ENCODE measurements around the gene ROR2. TPM values are rescaled to one million over a fixed set of nuclear protein-coding genes. Genes with fewer than 3 reads are reported as not detected.

Gene ROR2
- total and polyA plus RNA-seq, 2 of the 8 experiments (the other 6 are each of a cell fraction or from before 2014, with no cell fraction given), result 2.7 to 4.3 TPM

DNA sequence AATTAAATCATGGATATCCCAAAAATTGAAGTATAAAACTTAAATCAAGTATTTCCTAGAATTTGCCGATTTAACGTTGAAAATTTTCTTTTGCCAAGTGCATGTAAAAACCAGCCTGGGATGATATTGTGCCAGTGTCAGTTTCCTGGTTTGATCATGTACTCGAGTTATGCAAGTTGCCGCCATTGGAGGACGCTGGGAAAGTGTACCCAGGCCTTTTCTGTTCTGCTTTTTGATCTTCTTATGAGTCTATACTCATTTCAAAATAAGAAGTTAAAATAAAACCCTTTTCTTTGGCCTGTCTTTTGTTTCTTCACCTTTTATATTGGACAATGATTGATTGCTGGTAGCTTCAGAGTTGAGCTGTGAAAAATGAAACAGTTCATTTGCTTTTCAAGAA is 433.3 kb downstream of the ROR2 start:
- Histone ChIP-seq H3K56ac (replicated peaks; ENCODE audit: insufficient read length, low read depth, low read length) (no peak overlapping the region), H3K9me3 (ENCODE audit: insufficient read depth in 2 of 2, low read depth in 1 of 2, low read length in 1 of 2) (0 out of 4 replicates have a peak, but pooled peaks cover 0 to 4% of the 10 kb centered on the region in 2 experiments), H3K18ac (ENCODE audit: extremely low read depth, low read length) (no peak overlapping the region), H3K23ac (ENCODE audit: insufficient read length) (no peak overlapping the region), H4K20me1 (replicated peaks in 1 of 2; ENCODE audit: control insufficient read depth in 1 of 2, insufficient read depth in 2 of 2, low read length in 2 of 2) (no peaks in the 10 kb centered on the region), H4K5ac (ENCODE audit: insufficient read length, low read depth, low read length) (no peak overlapping the region), H3K23me2 (ENCODE audit: low read depth, low read length) (no peaks in the 10 kb centered on the region), H2AFZ (ENCODE audit: low read length) (no peak overlapping the region), H2BK20ac (ENCODE audit: low read length) (no peak overlapping the region), H3K79me1 (ENCODE audit: low read depth, low read length) (no peaks in the 10 kb centered on the region), H3K79me2 (ENCODE audit: control insufficient read depth in 1 of 2, insufficient read depth in 2 of 2, low read length in 2 of 2) (no peaks in the 10 kb centered on the region), H3K36me3 (ENCODE audit: control insufficient read depth in 2 of 4, insufficient read depth in 4 of 4, low read length in 3 of 4) (no peaks in the 10 kb centered on the region), H3K4me3 (ENCODE audit: extremely low read depth in 1 of 4, insufficient read depth in 2 of 4, low read depth in 3 of 4, low read length in 4 of 4) (no peak overlapping the region), H2AK5ac (ENCODE audit: low read depth, low read length) (no peak overlapping the region), H3K9ac (replicated peaks in 1 of 4; ENCODE audit: extremely low read depth in 1 of 4, low read depth in 3 of 4, low read length in 3 of 4) (no peak overlapping the region), H3K4ac (replicated peaks; ENCODE audit: insufficient read length, low read depth, low read length) (no peak overlapping the region), H3K4me2 (ENCODE audit: insufficient read depth in 1 of 2, low read depth in 2 of 2, low read length in 2 of 2) (no peak overlapping the region), H3K14ac (ENCODE audit: insufficient read length) (no peak overlapping the region), H4K91ac (replicated peaks; ENCODE audit: insufficient read length, low read length) (no peak overlapping the region), H3K27ac (ENCODE audit: low read depth, low read length) (no peak overlapping the region), H2BK12ac (ENCODE audit: low read depth, low read length) (no peak overlapping the region), H4K8ac (ENCODE audit: extremely low read depth, insufficient read depth, low read length) (no peak overlapping the region), H3K4me1 (replicated peaks in 1 of 4; ENCODE audit: control insufficient read depth in 3 of 4, insufficient read depth in 4 of 4, low read length in 3 of 4) (0 out of 7 replicates have a peak, but pooled peaks cover 0 to 2% (median 0%) of the 10 kb centered on the region in 4 experiments), H2BK15ac (ENCODE audit: low read length) (no peak overlapping the region), H3K27me3 (replicated peaks in 1 of 4; ENCODE audit: control insufficient read depth in 3 of 4, extremely low read depth in 1 of 4, insufficient read depth in 3 of 4, low read length in 3 of 4) (no peaks in the 10 kb centered on the region), H2BK5ac (ENCODE audit: low read depth, low read length) (no peak overlapping the region), H2BK120ac (replicated peaks; ENCODE audit: low read depth, low read length) (no peak overlapping the region)
- TF ChIP-seq KDM1A (IDR thresholded peaks at IDR 0.05; ENCODE audit: borderline replicate concordance, low read length), result no peak
- TF ChIP-seq RXRA (IDR thresholded peaks at IDR 0.05; ENCODE audit: insufficient read depth, low read depth, low read length), result no peak
- TF ChIP-seq TEAD4 (IDR thresholded peaks at IDR 0.05; ENCODE audit: low read depth, low read length), result no peak
- no peak for TF ChIP-seq POU5F1 (IDR thresholded peaks at IDR 0.05; ENCODE audit: low read depth, low read length)
- TF ChIP-seq POLR2A (IDR thresholded peaks at IDR 0.05; ENCODE audit: control extremely low read depth in 1 of 2, low read depth in 2 of 2, low read length in 2 of 2), result no peak
- TF ChIP-seq EZH2 (IDR thresholded peaks at IDR 0.05; ENCODE audit: low read depth, low read length, severe bottlenecking), result no peak
- no peak for TF ChIP-seq SIN3A (conservative IDR thresholded peaks at IDR 0.05 in 1 of 2, IDR thresholded peaks at IDR 0.05 in 1 of 2; ENCODE audit: low read depth in 1 of 2, low read length in 2 of 2)
- TF ChIP-seq ATF2 (IDR thresholded peaks at IDR 0.05; ENCODE audit: low read length), result no peak
- TF ChIP-seq JUN (IDR thresholded peaks at IDR 0.05; ENCODE audit: low read depth, low read length), result no peak
- TF ChIP-seq SP4 (IDR thresholded peaks at IDR 0.05; ENCODE audit: low read length), result no peak
- no peak for TF ChIP-seq GTF2F1 (IDR thresholded peaks at IDR 0.05; ENCODE audit: borderline replicate concordance, low read depth, low read length)
- DNase-seq (ENCODE audit: low read depth in 1 of 2, low spot score in 2 of 2), result no peak
- ChIA-PET CTCF (ENCODE audit: partially characterized antibody) (interaction anchor here (0.6 kb wide), 1 partner anchor 213 kb away, joined by 3 read pairs; no protein-coding TSS in a partner anchor), POLR2A (ENCODE audit: partially characterized antibody) (no interaction called here)
- no peak for FAIRE-seq
- 93% methylated on average over 5 of the region's 5 CpGs; no CpG with 5 or more reads in 1 of the 2 experiments for WGBS, 2 experiments (ENCODE audit: extremely low coverage in 1 of 2, insufficient coverage in 1 of 2, insufficient read length in 1 of 2, insufficient replicate concordance in 2 of 2, low coverage in 1 of 2, low lambda C conversion rate in 2 of 2, missing lambda C conversion rate in 1 of 2)

All from H1 (cell line).